GM18498 (cell line): ENCODE results near the gene TMEM131L.
A peak's percentile ranks its signal among the peaks of the same experiment; 100 is the strongest.

ENCODE experiments used
- ATAC-seq: cut with Tn5 transposase; IDR thresholded peaks from one replicate; pipeline ENCODE4 v1.9.1; 2021; ENCODE audit warnings: mild to moderate bottlenecking, moderate library complexity; ENCODE audit not compliant: unreplicated experiment

Gene TMEM131L

GRCh38 chr4:153518637-153519389, 52.7 kb downstream of the TMEM131L start:
- no peak for ATAC-seq

GRCh38 chr4:153519687-153520086, 53.5 kb downstream of the TMEM131L start:
- ATAC-seq: no peak

GRCh38 chr4:153520227-153520626, 54.1 kb downstream of the TMEM131L start:
- no peak for ATAC-seq

- ATAC-seq: no peak
Measured at GRCh38 chr4:153520801-153521329, 54.7 kb downstream of the TMEM131L start.

- peak; percentile 22 for ATAC-seq
Measured at GRCh38 chr4:153521478-153521877, 55.3 kb downstream of the TMEM131L start.

- peak; percentile 41 for ATAC-seq
Measured at GRCh38 chr4:153521999-153522801, 56.0 kb downstream of the TMEM131L start.

GRCh38 chr4:153522802-153523094, 56.6 kb downstream of the TMEM131L start:
- peak; percentile 42 for ATAC-seq

GRCh38 chr4:153523164-153523796, 57.1 kb downstream of the TMEM131L start:
- no peak for ATAC-seq

GRCh38 chr4:153523941-153524386, 57.8 kb downstream of the TMEM131L start:
- no peak for ATAC-seq

GRCh38 chr4:153524682-153525081, 58.5 kb downstream of the TMEM131L start:
- ATAC-seq: no peak

GRCh38 chr4:153527690-153528089, 61.5 kb downstream of the TMEM131L start:
- no peak for ATAC-seq

- ATAC-seq: peak; percentile 57
Measured at GRCh38 chr4:153528705-153529485, 62.7 kb downstream of the TMEM131L start.

- no peak for ATAC-seq
Measured at GRCh38 chr4:153529646-153530045, 63.5 kb downstream of the TMEM131L start.

- ATAC-seq: no peak
Measured at GRCh38 chr4:153530284-153530999, 64.3 kb downstream of the TMEM131L start.

- ATAC-seq: no peak
Measured at GRCh38 chr4:153531000-153531358, 64.8 kb downstream of the TMEM131L start.

- ATAC-seq: no peak
Measured at GRCh38 chr4:153531976-153532626, 65.9 kb downstream of the TMEM131L start.

- no peak for ATAC-seq
Measured at GRCh38 chr4:153532636-153533035, 66.5 kb downstream of the TMEM131L start.

- ATAC-seq: no peak
Measured at GRCh38 chr4:153533387-153533786, 67.2 kb downstream of the TMEM131L start.

- ATAC-seq: no peak
Measured at GRCh38 chr4:153534792-153535629, 68.9 kb downstream of the TMEM131L start.
